ENCODE results near the gene SLC26A1. TPM values are rescaled to one million over a fixed set of nuclear protein-coding genes. Genes with fewer than 3 reads are reported as not detected.
A peak's percentile ranks its signal among the peaks of the same experiment; 100 is the strongest.

SLC26A1 gene
- total RNA-seq, 1 experiment from 2014 or later = 6.9 TPM

DNA sequence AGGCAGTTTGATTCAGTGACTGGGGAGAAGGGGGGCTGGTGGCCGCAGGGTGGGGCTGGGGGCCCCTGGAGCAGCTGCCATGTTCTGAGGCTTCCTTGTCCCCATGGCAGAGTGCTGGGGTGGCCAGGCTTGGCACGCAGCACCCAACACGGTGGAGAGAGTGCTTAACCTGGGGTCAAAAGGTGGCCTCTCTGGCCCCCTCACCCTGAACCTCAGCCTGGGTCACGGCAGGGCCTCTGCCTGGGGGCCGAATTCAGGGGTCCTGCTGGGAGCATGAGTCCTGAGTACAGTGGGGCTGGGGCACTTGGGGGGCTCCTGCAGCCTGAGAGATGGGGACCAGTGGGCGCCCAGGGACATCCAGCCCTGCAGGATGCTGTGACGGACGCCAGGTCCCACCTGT lies 38.1 kb upstream of the SLC26A1 start:
- in situ Hi-C loops (cut with HindIII; ENCODE audit: low pct_unique_long_range_greater_than_20kb, low sequenced_read_pairs) = no loop called here

GRCh38 chr4:1030559-1030958 lies 37.4 kb upstream of the SLC26A1 start:
- DNase-seq (ENCODE audit: low read depth) = no peak
- in situ Hi-C loops (cut with HindIII; ENCODE audit: low pct_unique_long_range_greater_than_20kb, low sequenced_read_pairs) = no loop called here

More for the DNA sequence above, 38.1 kb upstream of the SLC26A1 start:
- no peak for DNase-seq (ENCODE audit: low read depth)

GRCh38 chr4:1030031-1030430 lies 36.8 kb upstream of the SLC26A1 start:
- no peak for DNase-seq (ENCODE audit: low read depth)
- in situ Hi-C loops (cut with HindIII; ENCODE audit: low pct_unique_long_range_greater_than_20kb, low sequenced_read_pairs) = no loop called here

- DNase-seq (ENCODE audit: low read depth) = no peak
- in situ Hi-C loops (cut with HindIII; ENCODE audit: low pct_unique_long_range_greater_than_20kb, low sequenced_read_pairs) = no loop called here
Measured at GRCh38 chr4:1029529-1029928, 36.3 kb upstream of the SLC26A1 start.

DNA sequence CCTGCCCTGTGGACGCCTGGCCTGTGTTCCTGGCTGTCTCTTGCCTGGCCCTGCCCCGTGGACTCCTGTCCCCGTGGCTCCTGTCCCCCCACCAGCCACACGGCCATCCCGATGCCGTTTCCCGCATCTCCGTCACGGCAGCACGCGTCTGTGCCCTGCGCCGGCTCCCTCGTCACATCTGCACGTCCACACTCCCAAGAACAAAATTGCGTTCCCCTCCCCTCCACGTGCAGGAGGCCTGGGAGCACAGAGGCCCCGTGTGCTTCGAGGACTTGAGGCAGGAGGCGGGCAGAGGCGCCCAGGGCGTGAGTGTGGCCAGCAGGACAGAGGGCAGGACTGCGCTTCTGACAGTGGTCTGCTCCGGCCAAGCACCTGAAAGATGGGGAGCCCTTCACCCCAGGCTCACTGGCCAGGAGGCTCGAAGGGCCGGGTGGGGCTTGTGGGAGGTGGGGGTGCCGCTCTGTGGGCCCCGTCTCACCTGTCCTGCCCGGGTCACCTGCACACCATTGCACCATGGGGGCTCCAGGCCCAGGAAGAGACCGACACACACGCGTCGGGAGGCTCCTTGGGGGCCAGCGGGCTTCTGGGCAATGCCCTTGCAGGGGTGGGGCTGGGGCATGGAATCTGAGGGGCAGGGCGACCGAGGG lies 35.5 kb upstream of the SLC26A1 start:
- DNase-seq (ENCODE audit: low read depth) = no peak
- in situ Hi-C loops (cut with HindIII; ENCODE audit: low pct_unique_long_range_greater_than_20kb, low sequenced_read_pairs) = no loop called here

DNA sequence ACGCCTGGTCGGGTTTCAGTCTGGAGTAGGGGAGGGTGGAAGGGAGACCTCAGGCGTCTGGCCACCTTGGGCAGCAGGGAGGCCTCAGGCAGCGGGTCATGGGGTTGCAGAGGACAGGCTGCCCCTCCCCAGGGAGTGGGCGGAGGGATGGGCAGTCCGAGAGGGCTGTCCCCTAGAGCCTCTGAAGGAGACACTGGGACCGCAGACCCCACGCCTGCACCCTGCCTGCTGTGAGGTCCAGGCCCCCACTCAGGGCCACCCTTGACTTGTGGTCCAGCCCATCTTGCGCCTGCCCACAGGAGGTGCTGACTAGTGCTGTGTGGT lies 34.7 kb upstream of the SLC26A1 start:
- DNase-seq (ENCODE audit: low read depth) = no peak
- in situ Hi-C loops (cut with HindIII; ENCODE audit: low pct_unique_long_range_greater_than_20kb, low sequenced_read_pairs) = no loop called here

DNA sequence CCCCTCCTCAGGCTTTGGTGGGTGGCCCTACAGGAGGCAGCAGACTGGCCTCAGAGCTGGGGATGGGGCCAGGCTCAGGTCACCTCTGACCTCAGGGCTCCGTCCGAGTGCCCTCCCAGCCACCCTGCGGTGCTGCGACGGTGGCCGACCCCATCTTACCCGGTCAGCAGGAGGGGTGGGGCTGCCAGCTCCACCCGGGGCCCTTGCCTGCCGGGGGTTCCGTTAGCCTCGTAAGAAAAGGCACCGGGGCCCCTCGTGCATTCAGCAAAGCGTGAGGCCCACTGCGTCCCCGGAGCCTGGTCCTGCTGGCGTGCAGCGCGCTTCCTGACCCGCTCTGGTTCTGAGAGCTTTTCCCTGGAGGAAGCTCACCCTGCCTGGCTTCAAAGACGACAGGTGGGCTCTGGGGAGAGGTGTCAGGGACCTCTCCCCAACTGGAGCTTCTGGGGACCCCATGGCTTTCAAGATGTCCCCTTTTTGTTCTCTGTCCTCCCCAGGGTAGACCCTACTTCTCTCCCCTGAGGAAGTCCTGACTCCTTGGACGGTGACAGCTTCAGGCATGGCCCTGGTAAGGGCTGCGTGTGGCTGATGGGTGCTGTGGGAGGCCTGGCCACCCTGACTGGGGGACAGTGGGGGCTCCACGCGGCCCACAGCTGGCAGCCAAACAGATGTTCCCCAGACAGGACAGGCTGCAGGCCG lies 34.2 kb upstream of the SLC26A1 start:
- in situ Hi-C loops (cut with HindIII; ENCODE audit: low pct_unique_long_range_greater_than_20kb, low sequenced_read_pairs) = no loop called here
- DNase-seq (ENCODE audit: low read depth) = no peak

GRCh38 chr4:1026115-1026514 lies 32.9 kb upstream of the SLC26A1 start:
- in situ Hi-C loops (cut with HindIII; ENCODE audit: low pct_unique_long_range_greater_than_20kb, low sequenced_read_pairs) = no loop called here
- peak; percentile 64 for DNase-seq (ENCODE audit: low read depth)

GRCh38 chr4:1024882-1025545 lies 31.8 kb upstream of the SLC26A1 start:
- in situ Hi-C loops (cut with HindIII; ENCODE audit: low pct_unique_long_range_greater_than_20kb, low sequenced_read_pairs) = no loop called here
- no peak for DNase-seq (ENCODE audit: low read depth)

DNA sequence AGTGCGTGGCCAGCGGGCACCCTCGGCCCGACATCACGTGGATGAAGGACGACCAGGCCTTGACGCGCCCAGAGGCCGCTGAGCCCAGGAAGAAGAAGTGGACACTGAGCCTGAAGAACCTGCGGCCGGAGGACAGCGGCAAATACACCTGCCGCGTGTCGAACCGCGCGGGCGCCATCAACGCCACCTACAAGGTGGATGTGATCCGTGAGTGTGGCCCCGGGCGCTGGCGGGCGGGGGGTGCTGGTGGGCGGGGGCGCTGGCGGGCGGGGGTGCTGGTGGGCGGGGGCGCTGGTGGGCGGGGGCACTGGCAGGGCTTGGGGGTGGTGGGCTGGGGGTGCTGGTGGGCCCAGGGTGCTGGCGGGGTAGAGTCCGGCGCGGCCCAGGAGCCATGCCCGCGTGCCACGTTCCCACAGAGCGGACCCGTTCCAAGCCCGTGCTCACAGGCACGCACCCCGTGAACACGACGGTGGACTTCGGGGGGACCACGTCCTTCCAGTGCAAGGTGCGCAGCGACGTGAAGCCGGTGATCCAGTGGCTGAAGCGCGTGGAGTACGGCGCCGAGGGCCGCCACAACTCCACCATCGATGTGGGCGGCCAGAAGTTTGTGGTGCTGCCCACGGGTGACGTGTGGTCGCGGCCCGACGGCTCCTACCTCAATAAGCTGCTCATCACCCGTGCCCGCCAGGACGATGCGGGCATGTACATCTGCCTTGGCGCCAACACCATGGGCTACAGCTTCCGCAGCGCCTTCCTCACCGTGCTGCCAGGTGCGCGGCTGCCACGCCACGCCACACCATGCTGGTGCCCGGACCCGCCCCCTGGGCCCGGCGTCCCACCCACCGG lies 30.9 kb upstream of the SLC26A1 start:
- no peak for DNase-seq (ENCODE audit: low read depth)
- in situ Hi-C loops (cut with HindIII; ENCODE audit: low pct_unique_long_range_greater_than_20kb, low sequenced_read_pairs) = no loop called here

- DNase-seq (ENCODE audit: low read depth) = no peak
- in situ Hi-C loops (cut with HindIII; ENCODE audit: low pct_unique_long_range_greater_than_20kb, low sequenced_read_pairs) = no loop called here
Measured at GRCh38 chr4:1023075-1023640, 30.0 kb upstream of the SLC26A1 start.

GRCh38 chr4:1022739-1023066 lies 29.5 kb upstream of the SLC26A1 start:
- in situ Hi-C loops (cut with HindIII; ENCODE audit: low pct_unique_long_range_greater_than_20kb, low sequenced_read_pairs) = no loop called here
- DNase-seq (ENCODE audit: low read depth) = no peak

DNA sequence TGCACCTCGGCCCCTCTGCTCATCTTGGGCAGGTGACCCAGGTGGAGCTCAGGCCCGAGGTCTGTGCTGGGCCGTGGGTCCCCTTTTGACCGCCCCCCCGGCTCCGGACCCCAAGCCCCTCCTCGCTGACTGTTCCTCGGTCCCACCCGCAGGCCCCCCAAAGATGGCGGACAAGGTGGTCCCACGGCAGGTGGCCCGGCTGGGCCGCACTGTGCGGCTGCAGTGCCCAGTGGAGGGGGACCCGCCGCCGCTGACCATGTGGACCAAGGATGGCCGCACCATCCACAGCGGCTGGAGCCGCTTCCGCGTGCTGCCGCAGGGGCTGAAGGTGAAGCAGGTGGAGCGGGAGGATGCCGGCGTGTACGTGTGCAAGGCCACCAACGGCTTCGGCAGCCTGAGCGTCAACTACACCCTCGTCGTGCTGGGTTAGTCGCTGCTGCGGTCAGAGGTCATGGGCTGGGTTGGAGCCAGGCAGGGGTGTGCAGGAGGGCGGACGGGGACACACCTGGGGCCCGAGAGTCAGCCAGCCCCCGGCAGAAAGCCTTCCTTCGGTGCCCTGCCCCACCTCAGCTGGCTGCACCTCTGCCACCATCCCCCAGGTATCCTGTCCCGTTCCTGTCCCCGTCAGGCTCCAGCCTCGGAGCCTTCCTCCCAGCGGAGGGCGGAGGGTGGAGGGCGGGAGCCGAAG lies 29.0 kb upstream of the SLC26A1 start:
- no peak for DNase-seq (ENCODE audit: low read depth)

DNA sequence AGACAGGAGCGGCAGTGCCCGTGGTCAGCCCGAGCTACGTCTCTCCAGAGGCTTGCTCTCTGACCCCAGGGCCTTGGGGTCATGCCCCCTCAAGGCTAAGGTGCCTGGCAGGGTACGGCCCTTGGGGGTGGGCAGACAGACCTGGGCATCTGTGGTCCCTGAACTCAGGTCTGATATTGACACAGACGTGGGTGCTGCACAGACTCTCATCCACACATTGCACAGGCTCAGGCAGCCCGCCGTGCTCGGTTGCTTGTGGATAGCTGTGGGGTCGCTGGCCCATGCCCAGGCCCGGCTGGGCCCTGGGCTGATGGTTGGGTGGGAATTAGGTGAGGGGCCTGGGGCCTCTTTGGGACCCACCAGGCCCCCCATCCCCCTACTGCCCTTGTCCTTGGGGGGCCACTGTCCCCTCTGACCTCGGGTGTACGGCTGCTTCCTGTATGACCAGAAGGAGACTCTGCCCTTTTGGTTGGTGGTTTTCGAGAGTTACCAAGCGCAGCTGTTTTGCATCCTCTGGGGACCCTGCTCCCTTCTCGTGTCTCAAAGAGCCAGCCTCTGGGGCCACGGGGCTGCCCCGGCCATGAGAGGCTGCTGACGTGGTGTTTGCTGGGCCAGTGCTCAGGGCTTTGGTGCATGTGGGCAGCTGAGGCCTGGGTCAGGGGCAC lies 28.3 kb upstream of the SLC26A1 start:
- DNase-seq (ENCODE audit: low read depth) = no peak

More for the DNA sequence above, 29.0 kb upstream of the SLC26A1 start:
- in situ Hi-C loops (cut with HindIII; ENCODE audit: low pct_unique_long_range_greater_than_20kb, low sequenced_read_pairs) = no loop called here

GRCh38 chr4:1019729-1020470 lies 26.7 kb upstream of the SLC26A1 start:
- in situ Hi-C loops (cut with HindIII; ENCODE audit: low pct_unique_long_range_greater_than_20kb, low sequenced_read_pairs) = no loop called here

More for the DNA sequence above, 28.3 kb upstream of the SLC26A1 start:
- in situ Hi-C loops (cut with HindIII; ENCODE audit: low pct_unique_long_range_greater_than_20kb, low sequenced_read_pairs) = no loop called here

GRCh38 chr4:1019320-1019719 lies 26.1 kb upstream of the SLC26A1 start:
- in situ Hi-C loops (cut with HindIII; ENCODE audit: low pct_unique_long_range_greater_than_20kb, low sequenced_read_pairs) = no loop called here

More at GRCh38 chr4:1019729-1020470, 26.7 kb upstream of the SLC26A1 start:
- DNase-seq (ENCODE audit: low read depth) = no peak

More at GRCh38 chr4:1019320-1019719, 26.1 kb upstream of the SLC26A1 start:
- no peak for DNase-seq (ENCODE audit: low read depth)
